HCT116 (cell line): Measurements from ENCODE around the gene LTB. TPM values are rescaled to one million over a fixed set of nuclear protein-coding genes. Genes with fewer than 3 reads are reported as not detected.

Experiments
- ATAC-seq: fragments of 200-7000 bp; cut with Tn5 transposase; 2 replicates; pipeline ENCODE4 v1.9.1; 2020; ENCODE audit warnings: mild to moderate bottlenecking, moderate library complexity
- BruUV-seq: library from RNA; stranded (reverse); fragments of 400-500 nt; replicated peaks from 2 replicates; lab custom pipeline; 2021; lab: Mats Ljungman, UMichigan
- CTCF ChIA-PET: fragments of 300-600 bp; sonication (Branson Sonifier 250); formaldehyde crosslinking; loops from one replicate; lab custom pipeline; 2021; ENCODE audit warnings: antibody characterized with exemption; lab: Charles Lee
- POLR2A ChIA-PET: fragments of 300-600, 350-600 bp; sonication (Branson Sonifier 250); formaldehyde crosslinking; loops from one replicate; lab custom pipeline; 2021; ENCODE audit warnings: antibody characterized with exemption; lab: Charles Lee
- RAD21 ChIA-PET, 2 experiments: fragments of 300-600 bp; sonication (Branson Sonifier 250); formaldehyde crosslinking; loops; one replicate each; lab custom pipeline; 2023; ENCODE audit warnings: low total read pairs in 2 of 2; ENCODE audit not compliant: uncharacterized antibody in 2 of 2, unreplicated experiment in 2 of 2, low non-redundant PET in 1 of 2; lab: Charles Lee
- DNase-seq: peaks from one replicate; pipeline ENCODE4 v3.0.0-alpha.2; 2010; ENCODE audit warnings: low read depth, low spot score
- H2AFZ ChIP-seq: fragments of 200-600 bp; shearing (Covaris generic), sonication (generic); 2 replicates; pipeline ENCODE4 v1.6.1; 2017; ENCODE audit warnings: low read depth, mixed run types, mixed read lengths, antibody characterized with exemption, low read length; ENCODE audit not compliant: poor library complexity, severe bottlenecking
- H3K27ac ChIP-seq: 2 replicates; pipeline ENCODE4 v1.5.1; 2012; ENCODE audit warnings: low read depth, low read length
- H3K27me3 ChIP-seq: fragments of 200-600 bp; sonication (generic); 2 replicates; pipeline ENCODE4 v1.6.1; 2016; ENCODE audit warnings: mixed run types, low read length, mixed read lengths; ENCODE audit not compliant: insufficient read depth
- H3K36me3 ChIP-seq, 2 experiments: fragments of 200-500 bp in 1 of 2; fragments of 200-600 bp in 1 of 2; sonication (Bioruptor generic) in 1 of 2; sonication (generic) in 1 of 2; 2 replicates each; pipeline versions ENCODE4 v1.5.1 to v1.6.1; 2014 to 2016; ENCODE audit warnings: low read length in 2 of 2, inconsistent platforms in 1 of 2, mixed read lengths in 1 of 2, mixed run types in 1 of 2; ENCODE audit not compliant: insufficient read depth in 2 of 2, control insufficient read depth in 1 of 2
- H3K4me1 ChIP-seq, 2 experiments: fragments of 200-600 bp in 1 of 2; sonication (generic) in 1 of 2; 2 replicates each; pipeline versions ENCODE4 v1.5.1 to v1.6.1; 2012 to 2017; ENCODE audit warnings: low read length in 2 of 2, inconsistent platforms in 1 of 2, mild to moderate bottlenecking in 1 of 2, mixed read lengths in 1 of 2, mixed run types in 1 of 2, moderate library complexity in 1 of 2; ENCODE audit not compliant: insufficient read depth in 2 of 2, control insufficient read depth in 1 of 2
- H3K4me2 ChIP-seq: fragments of 200-600 bp; sonication (generic); 2 replicates; pipeline ENCODE4 v1.6.1; 2017; ENCODE audit warnings: mixed run types, low read length, mixed read lengths
- H3K4me3 ChIP-seq, 2 experiments: fragments of 200-600 bp in 1 of 2; sonication (generic) in 1 of 2; replicated peaks in 1 of 2; 2 replicates each; pipeline ENCODE4 v1.5.1; 2011 to 2016; ENCODE audit warnings: low read length in 2 of 2, control low read depth in 1 of 2, low read depth in 1 of 2, mild to moderate bottlenecking in 1 of 2, mixed read lengths in 1 of 2, mixed run types in 1 of 2
- H3K79me2 ChIP-seq: fragments of 200-600 bp; sonication (generic); 2 replicates; pipeline ENCODE4 v1.6.1; 2017; ENCODE audit warnings: mild to moderate bottlenecking, mixed run types, low read length, moderate library complexity, mixed read lengths; ENCODE audit not compliant: insufficient read depth
- H3K9ac ChIP-seq: fragments of 200-600 bp; sonication (generic); 2 replicates; pipeline ENCODE4 v1.6.1; 2016; ENCODE audit warnings: low read length, mixed read lengths
- H3K9me2 ChIP-seq: fragments of 200-600 bp; sonication (generic), shearing (Covaris generic); 2 replicates; pipeline ENCODE4 v1.6.1; 2017; ENCODE audit warnings: mixed run types, mild to moderate bottlenecking, moderate library complexity; ENCODE audit not compliant: insufficient read depth
- H3K9me3 ChIP-seq, 2 experiments: fragments of 200-500 bp in 1 of 2; fragments of 200-600 bp in 1 of 2; sonication (Bioruptor generic) in 1 of 2; sonication (generic) in 1 of 2; 2 replicates each; pipeline ENCODE4 v1.6.1; 2014 to 2017; ENCODE audit warnings: low read length in 2 of 2, mixed read lengths in 2 of 2, inconsistent platforms in 1 of 2, low read depth in 1 of 2, mild to moderate bottlenecking in 1 of 2, mixed run types in 1 of 2, moderate library complexity in 1 of 2; ENCODE audit not compliant: control insufficient read depth in 1 of 2, insufficient read depth in 1 of 2
- H4K20me1 ChIP-seq: fragments of 200-600 bp; sonication (generic), shearing (Covaris generic); 2 replicates; pipeline ENCODE4 v1.6.1; 2017; ENCODE audit warnings: mixed run types, mild to moderate bottlenecking, moderate library complexity; ENCODE audit not compliant: insufficient read depth
- CBX3 ChIP-seq: IDR thresholded peaks from 2 replicates; pipeline ENCODE4 v1.6.1; 2012; ENCODE audit warnings: low read depth
- EZH2 ChIP-seq: fragments of 200-600 bp; sonication (generic); IDR thresholded peaks from 2 replicates; pipeline ENCODE4 v1.6.1; 2017; ENCODE audit warnings: antibody characterized with exemption, mixed run types
- JUND ChIP-seq: IDR thresholded peaks from 2 replicates; pipeline ENCODE4 v1.6.1; 2012
- POLR2AphosphoS5 ChIP-seq: IDR thresholded peaks from 2 replicates; pipeline ENCODE4 v1.6.1; 2011; ENCODE audit warnings: mild to moderate bottlenecking, low read depth, low read length, moderate library complexity
- YY1 ChIP-seq: IDR thresholded peaks from 2 replicates; pipeline ENCODE4 v1.6.1; 2011; ENCODE audit warnings: low read length, low read depth, moderate library complexity, mild to moderate bottlenecking; ENCODE audit not compliant: insufficient replicate concordance; ENCODE audit errors: extremely low read depth
- ZFX ChIP-seq: fragments of 450-650 bp; IDR thresholded peaks from 2 replicates; pipeline ENCODE4 v1.6.1; 2017
- intact Hi-C: fragments of 100-400 bp; cut with micrococcal nuclease; formaldehyde crosslinking; loops from 2 replicates; pipeline ENCODE4 v1.10.0; 2022
- total RNA-seq: library from RNA; stranded (reverse); gene quantifications from one replicate; pipeline ENCODE4 v1.2.1, GENCODE V29; 2021; ENCODE audit not compliant: unreplicated experiment

Gene LTB
- total RNA-seq, 1 experiment from 2014 or later, result 0.64 TPM

GRCh38 chr6:31580807-31581433 is 1.3 kb downstream of the LTB start (continued):
- peak; percentile 37 for TF ChIP-seq YY1

DNA sequence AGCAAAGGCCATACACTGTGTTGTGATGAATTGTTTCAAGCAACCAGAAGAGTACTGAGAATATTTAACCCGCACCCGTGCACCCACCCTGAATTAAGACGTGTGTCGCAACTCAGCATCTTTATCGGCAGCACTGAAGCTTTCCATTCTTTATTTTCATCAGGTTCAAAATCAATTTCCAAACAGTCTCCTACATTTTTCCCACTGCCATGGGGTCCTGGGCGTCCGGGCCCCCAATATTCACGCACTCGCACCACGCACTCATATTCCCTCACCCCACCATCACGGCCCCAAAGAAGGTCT is 1.8 kb downstream of the LTB start:
- Histone ChIP-seq H3K9ac (peak overlapping the region; percentile 73), H3K36me3 (no peaks in the 10 kb centered on the region), H3K27me3 (no peaks in the 10 kb centered on the region), H3K27ac (no peak overlapping the region), H3K9me2 (no peaks in the 10 kb centered on the region), H3K4me2 (peak overlapping the region; percentile 97), H3K9me3 (no peaks in the 10 kb centered on the region), H2AFZ (peak overlapping the region; percentile 64), H3K79me2 (no peaks in the 10 kb centered on the region), H3K4me3 (peak overlapping the region; percentile 65 to 75), H4K20me1 (no peaks in the 10 kb centered on the region), H3K4me1 (peaks cover 4 to 15% of the 10 kb centered on the region in 2 experiments; a peak in 2 of 4 replicates)
- ChIA-PET RAD21 (interaction anchor here in 1 of 2 experiments (0.9 kb wide), 1 partner anchor 18 kb away, joined by 3 read pairs; no protein-coding TSS in a partner anchor), CTCF (interaction anchor here (0.6 to 7.8 kb wide), 10 partner anchors 9 to 1086 kb away, joined by 3 to 70 read pairs (median 4); partner anchors contain the start of genes NCR3 and PRRC2A), POLR2A (interaction anchor here (1.0 to 1.4 kb wide), 2 partner anchors 13 to 18 kb away, joined by 3 read pairs; no protein-coding TSS in a partner anchor)
- no TSS peak for BruUV-seq
- intact Hi-C loops, result no loop called here
- DNase-seq (no peak), ATAC-seq (no peak)
- TF ChIP-seq ZFX (no peak), JUND (no peak), EZH2 (no peak), POLR2AphosphoS5 (no peak), CBX3 (no peak)
